HEK293T (cell line): ENCODE results near the gene ENHO.

Experiments
- FOXA1 ChIP-seq: fragments of 450-650 bp; IDR thresholded peaks from 2 replicates; pipeline ENCODE4 v1.6.1; 2016; ENCODE audit warnings: mild to moderate bottlenecking
- L3MBTL2 ChIP-seq: fragments of 450-650 bp; conservative IDR thresholded peaks from 2 replicates; pipeline ENCODE4 v1.6.1; 2016; ENCODE audit warnings: mild to moderate bottlenecking
- SUZ12 ChIP-seq: fragments of 450-650 bp; IDR thresholded peaks from 2 replicates; pipeline ENCODE4 v1.6.1; 2016; ENCODE audit warnings: mild to moderate bottlenecking

- TF ChIP-seq FOXA1, result no peak
- no peak for TF ChIP-seq SUZ12
- no peak for TF ChIP-seq L3MBTL2
These were observed 5.6 kb downstream of the ENHO start for GRCh38 chr9:34517185-34517584.
